ENCODE results near the gene RTN1. TPM values are rescaled to one million over a fixed set of nuclear protein-coding genes. Genes with fewer than 3 reads are reported as not detected.

Gene RTN1
- polyA plus RNA-seq, 2 of the 4 experiments (the other 2 are of a cell fraction): 0.09 TPM; not detected in 1

GRCh38 chr14:59788176-59788575, 82.4 kb downstream of the RTN1 start:
- no peak for ATAC-seq
- DNase-seq (ENCODE audit: low read depth in 1 of 2, low spot score in 1 of 2): no peak
- WGBS (ENCODE audit: missing lambda C conversion rate): 4% methylated on average over 2 of the region's 2 CpGs
- CTCF ChIA-PET: no interaction called here
- Histone ChIP-seq H3K4me2 (no peak overlapping the region), H3K4me1 (no peaks in the 10 kb centered on the region), H3K9me3 (no peaks in the 10 kb centered on the region), H3K4me3 (no peak overlapping the region), H3K27ac (no peak overlapping the region)
- POLR2A ChIA-PET: no interaction called here
- no peak for FAIRE-seq
- TF ChIP-seq BHLHE40 (IDR thresholded peaks at IDR 0.05; ENCODE audit: low read depth, low read length) (no peak), CBX8 (IDR thresholded peaks at IDR 0.05) (no peak), NPAS2 (CRISPR knock-in tag; IDR thresholded peaks at IDR 0.05; ENCODE audit: borderline replicate concordance) (no peak), KDM5A (IDR thresholded peaks at IDR 0.05) (no peak), NFE2L2 (conservative IDR thresholded peaks at IDR 0.05; ENCODE audit: low read length) (no peak), HDAC2 (IDR thresholded peaks at IDR 0.05) (no peak), HOXB5 (CRISPR knock-in tag; IDR thresholded peaks at IDR 0.05) (no peak)

GRCh38 chr14:59787045-59787674, 83.4 kb downstream of the RTN1 start:
- H3K4me2 ChIP-seq: no peak overlapping the region
- WGBS (ENCODE audit: missing lambda C conversion rate): 0% methylated on average over 2 of the region's 2 CpGs
- POLR2A ChIA-PET: no interaction called here
- H3K4me1 ChIP-seq: no peaks in the 10 kb centered on the region
- H3K27ac ChIP-seq: no peak overlapping the region
- H3K4me3 ChIP-seq: no peak overlapping the region
- FAIRE-seq (no peak), DNase-seq (ENCODE audit: low read depth in 1 of 2, low spot score in 1 of 2) (no peak), ATAC-seq (no peak; a peak in 1 of 6 replicates)
- CTCF ChIA-PET: no interaction called here
- no peaks in the 10 kb centered on the region for H3K9me3 ChIP-seq
- TF ChIP-seq CTCF (IDR thresholded peaks at IDR 0.05) (no peak), MAZ (IDR thresholded peaks at IDR 0.05; ENCODE audit: borderline replicate concordance, low read depth, low read length) (no peak), RNF2 (IDR thresholded peaks at IDR 0.05; ENCODE audit: borderline replicate concordance, low read depth) (no peak), SREBF2 (IDR thresholded peaks at IDR 0.05) (no peak), MAFK (IDR thresholded peaks at IDR 0.05; ENCODE audit: partially characterized antibody) (no peak), CEBPB (IDR thresholded peaks at IDR 0.05) (no peak), REST (IDR thresholded peaks at IDR 0.05) (no peak), CBX2 (IDR thresholded peaks at IDR 0.05; ENCODE audit: borderline replicate concordance, low read depth) (no peak), CHD4 (IDR thresholded peaks at IDR 0.05; ENCODE audit: borderline replicate concordance) (no peak), USF2 (IDR thresholded peaks at IDR 0.05) (no peak), FOXS1 (CRISPR knock-in tag; IDR thresholded peaks at IDR 0.05) (no peak), NFE2L2 (conservative IDR thresholded peaks at IDR 0.05; ENCODE audit: low read length) (no peak)

- FAIRE-seq: no peak
- ChIA-PET CTCF (no interaction called here), POLR2A (no interaction called here)
- Histone ChIP-seq H3K4me1 (no peaks in the 10 kb centered on the region), H3K4me2 (no peak overlapping the region), H3K4me3 (no peak overlapping the region), H3K9me3 (no peaks in the 10 kb centered on the region), H3K27ac (no peak overlapping the region)
- DNase-seq (ENCODE audit: low read depth in 1 of 2, low spot score in 1 of 2): no peak
- TF ChIP-seq FOXS1 (CRISPR knock-in tag; IDR thresholded peaks at IDR 0.05) (no peak), ZSCAN20 (CRISPR knock-in tag; IDR thresholded peaks at IDR 0.05) (no peak), ZC3H11A (IDR thresholded peaks at IDR 0.05) (no peak), BCL3 (IDR thresholded peaks at IDR 0.05) (no peak), HOXA7 (CRISPR knock-in tag; IDR thresholded peaks at IDR 0.05) (no peak), RFX5 (IDR thresholded peaks at IDR 0.05) (no peak), CHD4 (IDR thresholded peaks at IDR 0.05; ENCODE audit: borderline replicate concordance) (no peak), PHF8 (IDR thresholded peaks at IDR 0.05; ENCODE audit: borderline replicate concordance, low read depth) (no peak), MAFK (IDR thresholded peaks at IDR 0.05; ENCODE audit: partially characterized antibody) (no peak), ZFP36 (IDR thresholded peaks at IDR 0.05; ENCODE audit: borderline replicate concordance, partially characterized antibody) (no peak)
- no peak for ATAC-seq
Measured at GRCh38 chr14:59785629-59786028, 84.9 kb downstream of the RTN1 start.
